HepG2 (cell line): ENCODE measurements around the gene EGLN2. TPM values are rescaled to one million over a fixed set of nuclear protein-coding genes. Genes with fewer than 3 reads are reported as not detected.
A peak's percentile ranks its signal among the peaks of the same experiment; 100 is the strongest.

Source experiments
- DBP ChIP-seq: sonication (generic); formaldehyde crosslinking; IDR thresholded peaks from 2 replicates; pipeline ENCODE4 v1.4.0; 2020; ENCODE audit warnings: missing genetic modification reagents; ENCODE audit errors: not compliant biosample characterization
- FIP1L1 ChIP-seq: fragments of 200-400 bp; formaldehyde crosslinking; IDR thresholded peaks from 2 replicates; pipeline ENCODE4 v1.6.1; 2018; ENCODE audit warnings: low read depth, mild to moderate bottlenecking, low read length, moderate library complexity, borderline replicate concordance; ENCODE audit not compliant: insufficient read depth
- HMG20A ChIP-seq: IDR thresholded peaks from 2 replicates; pipeline ENCODE4 v1.6.1; 2016; ENCODE audit warnings: borderline replicate concordance
- HNF1A ChIP-seq, 2 experiments: sonication (generic) in 1 of 2; formaldehyde crosslinking in 1 of 2; IDR thresholded peaks; 2 replicates each; pipeline versions ENCODE4 v1.4.0 to v1.6.1; 2016 to 2020; ENCODE audit warnings: borderline replicate concordance in 1 of 2, low read depth in 1 of 2, mild to moderate bottlenecking in 1 of 2, missing genetic modification reagents in 1 of 2
- MTA1 ChIP-seq: sonication (generic); formaldehyde crosslinking; IDR thresholded peaks from 2 replicates; pipeline ENCODE4 v1.4.0; 2020; ENCODE audit warnings: missing genetic modification reagents, mild to moderate bottlenecking, borderline replicate concordance
- NR3C1 ChIP-seq: sonication (generic); formaldehyde crosslinking; IDR thresholded peaks from 2 replicates; pipeline ENCODE4 v1.4.0; 2020; ENCODE audit warnings: missing genetic modification reagents
- RARG ChIP-seq: sonication (generic); formaldehyde crosslinking; IDR thresholded peaks from 2 replicates; pipeline ENCODE4 v1.4.0; 2020; ENCODE audit warnings: low read depth, mild to moderate bottlenecking, missing genetic modification reagents
- RBM39 ChIP-seq: fragments of 200-400 bp; formaldehyde crosslinking; IDR thresholded peaks from one replicate; pipeline ENCODE4 v1.6.1; 2018; ENCODE audit warnings: antibody characterized with exemption, mild to moderate bottlenecking, low read depth, low read length; ENCODE audit not compliant: poor library complexity, severe bottlenecking
- SMAD3 ChIP-seq: sonication (generic); formaldehyde crosslinking; IDR thresholded peaks from 2 replicates; pipeline ENCODE4 v1.4.0; 2020; ENCODE audit warnings: missing genetic modification reagents
- SRSF1 ChIP-seq: fragments of 200-400 bp; formaldehyde crosslinking; optimal IDR thresholded peaks from 2 replicates; pipeline ENCODE3; 2017; ENCODE audit warnings: mild to moderate bottlenecking, low read depth, low read length, moderate library complexity
- TCF7 ChIP-seq: sonication (generic); IDR thresholded peaks from 2 replicates; pipeline ENCODE4 v1.6.1; 2016; ENCODE audit warnings: antibody characterized with exemption, low read depth
- THAP9 ChIP-seq: sonication (generic); formaldehyde crosslinking; IDR thresholded peaks from 2 replicates; pipeline ENCODE4; 2020; ENCODE audit warnings: missing genetic modification reagents, mild to moderate bottlenecking, borderline replicate concordance
- YEATS4 ChIP-seq: sonication (generic); formaldehyde crosslinking; IDR thresholded peaks from 2 replicates; pipeline ENCODE4 v1.4.0; 2020; ENCODE audit warnings: missing genetic modification reagents, borderline replicate concordance
- ZBTB10 ChIP-seq: sonication (generic); formaldehyde crosslinking; IDR thresholded peaks from 2 replicates; pipeline ENCODE4 v1.4.0; 2020; ENCODE audit warnings: missing genetic modification reagents, borderline replicate concordance
- ZNF569 ChIP-seq: sonication (generic); formaldehyde crosslinking; IDR thresholded peaks from 2 replicates; pipeline ENCODE4 v1.5.0; 2020; ENCODE audit warnings: mild to moderate bottlenecking, missing genetic modification reagents, moderate library complexity, borderline replicate concordance
- ZNF652 ChIP-seq: IDR thresholded peaks from 2 replicates; pipeline ENCODE4 v1.6.1; 2016; ENCODE audit warnings: low read depth, borderline replicate concordance
- polyA plus RNA-seq, 8 experiments: library from polyadenylated mRNA; depleted of rRNA in 3 of 8; stranded (reverse) in 7 of 8; unstranded in 1 of 8; fragments of >200 nt; fragmentation: Illumina TruSeq in 4 of 8; extraction: Trizol in 4 of 8; gene quantifications; 2 replicates each; pipeline versions ENCODE4 v1.2.1 to v1.2.3, GENCODE V29; 2011 to 2016; ENCODE audit warnings: low read depth in 4 of 8, missing spikeins in 1 of 8, mixed read lengths in 1 of 8; ENCODE audit not compliant: insufficient read depth in 1 of 8
- total RNA-seq, 5 experiments: library from RNA; depleted of rRNA; stranded (reverse); fragments of >200 nt; fragmentation: Illumina TruSeq; extraction: Trizol; gene quantifications; 2 replicates each; pipeline ENCODE4 v1.2.3, GENCODE V29; 2016; ENCODE audit warnings: low read depth in 1 of 5

EGLN2 gene
- total and polyA plus RNA-seq, 2 of the 13 experiments (the other 11 are each of a cell fraction or from before 2014, with no cell fraction given) = 16.5 to 40.8 TPM

GRCh38 chr19:40750058-40750873 lies 48.7 kb upstream of the EGLN2 start, which contains the start of gene ACTMAP (continued):
- TF ChIP-seq ZNF652 (CRISPR knock-in tag) (peak; percentile 23; the same call in 1 of the 2 replicates), YEATS4 (CRISPR knock-in tag) (peak; percentile 73; the same call in 1 of the 2 replicates), DBP (CRISPR knock-in tag) (no peak), SRSF1 (peak; percentile 62), TCF7 (no peak), SMAD3 (CRISPR knock-in tag) (peak; percentile 21; the same call in 1 of the 2 replicates), FIP1L1 (no peak), MTA1 (CRISPR knock-in tag) (no peak), HNF1A (IDR thresholded peaks at IDR 0.05; ENCODE audit: low read depth) (0 out of 2 replicates have a peak, but pooled peaks have one; percentile 15), HNF1A (CRISPR knock-in tag; IDR thresholded peaks at IDR 0.05; ENCODE audit: borderline replicate concordance) (0 out of 2 replicates have a peak, but pooled peaks have one; percentile 17), HMG20A (CRISPR knock-in tag) (no peak), ZBTB10 (CRISPR knock-in tag) (no peak), ZNF569 (CRISPR knock-in tag) (no peak), NR3C1 (no peak), THAP9 (peak; percentile 69; the same call in 1 of the 2 replicates), RBM39 (no peak), RARG (no peak)
